Measurements from ENCODE around the gene FCRLA. TPM values are rescaled to one million over a fixed set of nuclear protein-coding genes. Genes with fewer than 3 reads are reported as not detected.
A peak's percentile ranks its signal among the peaks of the same experiment; 100 is the strongest.

The FCRLA gene
- total and polyA plus RNA-seq, 2 donors (not counting 3 experiments of a cell fraction or from before 2014, with no cell fraction given) = not detected

DNA sequence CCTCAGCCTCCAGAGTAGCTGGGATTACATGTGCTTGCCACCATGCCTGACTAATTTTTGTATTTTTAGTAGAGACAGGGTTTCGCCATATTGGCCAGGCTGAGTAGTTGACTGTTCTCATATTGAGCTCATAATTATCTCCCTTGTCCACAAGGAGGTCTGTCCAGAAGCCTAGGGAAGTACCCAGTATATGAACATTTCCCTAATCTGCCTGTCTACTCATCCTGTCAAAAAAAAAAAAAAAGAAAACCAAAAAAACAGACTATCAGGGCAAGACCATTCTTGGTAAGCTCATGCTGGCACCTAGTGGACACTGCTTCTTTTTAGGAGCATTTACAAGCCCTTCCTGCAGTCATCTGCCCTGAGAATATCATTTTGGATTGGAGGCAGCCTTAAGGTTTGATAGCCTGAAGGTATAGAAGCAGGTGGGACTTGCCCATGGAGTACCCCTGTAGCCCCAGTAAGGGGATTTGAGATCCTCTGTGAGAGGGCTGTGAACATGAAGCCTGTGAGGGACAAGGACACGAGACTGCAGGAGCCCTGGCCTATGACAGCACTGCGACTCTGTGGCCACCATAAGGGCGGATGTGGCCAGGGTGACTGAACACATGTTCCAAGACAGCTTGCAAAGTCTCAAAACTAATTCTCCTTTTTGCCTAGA lies 31.7 kb downstream of the FCRLA start:
- dilution Hi-C loops (cut with MboI; ENCODE audit: extremely low pct_ligation_motif_present, low sequenced_read_pairs) (no loop called here), intact Hi-C loops (cut with micrococcal nuclease) (no loop called here)
- BruUV-seq (replicated peaks) = no TSS peak
- no peaks in the 10 kb centered on the region for H3K36me3 ChIP-seq (ENCODE audit: control insufficient read depth in 2 of 2, extremely low read depth in 1 of 2, insufficient read depth in 2 of 2, low read length in 2 of 2)
- peaks cover 3% of the 10 kb centered on the region for H3K4me1 ChIP-seq (ENCODE audit: control insufficient read depth, extremely low read depth, insufficient read depth, low read length)
- H3K9me1 ChIP-seq (replicated peaks; ENCODE audit: control insufficient read depth, extremely low read depth, insufficient read depth, low read length) = no peaks in the 10 kb centered on the region
- H3K4me2 ChIP-seq (ENCODE audit: insufficient read depth, low read length) = no peak overlapping the region
- FAIRE-seq (peak; percentile 77), DNase-seq (ENCODE audit: low read depth, low spot score) (peak; percentile 44)
- no peaks in the 10 kb centered on the region for H3K9me3 ChIP-seq (replicated peaks; ENCODE audit: control insufficient read depth, insufficient read depth, low read length)
- H3K4me3 ChIP-seq (replicated peaks in 1 of 3; ENCODE audit: insufficient read depth in 1 of 3, low read depth in 1 of 3, low read length in 3 of 3) = no peak overlapping the region
- H3K27me3 ChIP-seq (ENCODE audit: control insufficient read depth in 2 of 2, insufficient read depth in 2 of 2, low read length in 2 of 2) = no peaks in the 10 kb centered on the region
- no peak overlapping the region for H3K27ac ChIP-seq (ENCODE audit: insufficient read depth, low read depth, low read length)
- no peaks in the 10 kb centered on the region for H4K20me1 ChIP-seq (replicated peaks; ENCODE audit: control insufficient read depth, extremely low read depth, insufficient read depth, low read length)
- H3K9ac ChIP-seq (replicated peaks; ENCODE audit: extremely low read depth, insufficient read depth, low read length) = no peak overlapping the region
- ChIA-PET POLR2A (interaction anchor here (0.7 kb wide), 1 partner anchor 215 kb away, joined by 6 read pairs; no protein-coding TSS in a partner anchor), CTCF (interaction anchor here (0.6 to 7.5 kb wide), 12 partner anchors 10 to 298 kb away, joined by 3 to 102 read pairs (median 4); partner anchors contain the start of gene DUSP12)
- H2AFZ ChIP-seq (ENCODE audit: low read depth, low read length) = no peak overlapping the region
- TF ChIP-seq, protein P1, sequence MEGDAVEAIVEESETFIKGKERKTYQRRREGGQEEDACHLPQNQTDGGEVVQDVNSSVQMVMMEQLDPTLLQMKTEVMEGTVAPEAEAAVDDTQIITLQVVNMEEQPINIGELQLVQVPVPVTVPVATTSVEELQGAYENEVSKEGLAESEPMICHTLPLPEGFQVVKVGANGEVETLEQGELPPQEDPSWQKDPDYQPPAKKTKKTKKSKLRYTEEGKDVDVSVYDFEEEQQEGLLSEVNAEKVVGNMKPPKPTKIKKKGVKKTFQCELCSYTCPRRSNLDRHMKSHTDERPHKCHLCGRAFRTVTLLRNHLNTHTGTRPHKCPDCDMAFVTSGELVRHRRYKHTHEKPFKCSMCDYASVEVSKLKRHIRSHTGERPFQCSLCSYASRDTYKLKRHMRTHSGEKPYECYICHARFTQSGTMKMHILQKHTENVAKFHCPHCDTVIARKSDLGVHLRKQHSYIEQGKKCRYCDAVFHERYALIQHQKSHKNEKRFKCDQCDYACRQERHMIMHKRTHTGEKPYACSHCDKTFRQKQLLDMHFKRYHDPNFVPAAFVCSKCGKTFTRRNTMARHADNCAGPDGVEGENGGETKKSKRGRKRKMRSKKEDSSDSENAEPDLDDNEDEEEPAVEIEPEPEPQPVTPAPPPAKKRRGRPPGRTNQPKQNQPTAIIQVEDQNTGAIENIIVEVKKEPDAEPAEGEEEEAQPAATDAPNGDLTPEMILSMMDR (IDR thresholded peaks at IDR 0.05; ENCODE audit: extremely low read depth in 1 of 2, insufficient read depth in 1 of 2, low read depth in 1 of 2, low read length in 2 of 2) = peak; percentile 39 to 43
- TF ChIP-seq POLR2AphosphoS5 (IDR thresholded peaks at IDR 0.05; ENCODE audit: insufficient read depth, low read depth, low read length) = no peak
- no peaks in the 10 kb centered on the region for H3K79me2 ChIP-seq (ENCODE audit: control insufficient read depth, insufficient read depth, low read length)

DNA sequence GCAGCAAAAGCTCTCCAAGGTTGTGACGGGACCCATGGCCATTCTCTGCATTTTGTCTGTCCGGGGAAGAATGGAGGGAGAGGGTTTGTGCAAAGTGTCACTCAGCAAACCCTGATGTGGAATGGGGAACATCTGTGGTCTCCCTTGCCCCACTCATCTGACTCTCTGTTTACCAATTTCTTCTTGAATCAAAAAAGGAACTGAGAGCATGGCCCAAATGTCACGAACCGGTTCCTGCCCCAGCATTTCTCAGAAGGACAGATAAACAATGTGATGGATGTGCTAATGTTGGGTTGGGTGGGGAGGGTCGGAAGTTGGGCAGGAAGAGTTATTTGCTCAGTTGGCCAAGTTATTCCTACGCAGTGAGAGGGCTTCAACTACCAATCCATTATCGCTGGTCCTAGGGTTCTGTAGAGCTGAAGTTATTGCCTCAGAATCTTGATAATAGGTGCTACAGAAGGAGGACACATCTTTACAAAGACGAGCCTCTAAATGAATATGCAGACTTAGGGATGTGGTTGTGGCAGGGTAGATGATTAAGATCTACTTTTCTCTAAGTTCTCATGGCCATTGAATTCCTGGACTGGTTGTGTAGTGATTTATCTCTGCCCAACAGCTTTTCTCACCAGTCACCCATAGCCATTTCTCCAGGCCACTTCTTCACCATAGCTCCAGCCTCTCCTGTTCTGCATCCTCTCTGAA lies 33.0 kb downstream of the FCRLA start:
- H4K20me1 ChIP-seq (replicated peaks; ENCODE audit: control insufficient read depth, extremely low read depth, insufficient read depth, low read length) = no peaks in the 10 kb centered on the region
- peaks cover 3% of the 10 kb centered on the region for H3K4me1 ChIP-seq (ENCODE audit: control insufficient read depth, extremely low read depth, insufficient read depth, low read length)
- no peak overlapping the region for H2AFZ ChIP-seq (ENCODE audit: low read depth, low read length)
- FAIRE-seq (no peak), DNase-seq (ENCODE audit: low read depth, low spot score) (no peak)
- dilution Hi-C loops (cut with MboI; ENCODE audit: extremely low pct_ligation_motif_present, low sequenced_read_pairs) (no loop called here), intact Hi-C loops (cut with micrococcal nuclease) (loop anchor here (10.0 kb wide), 1 partner anchor 175 kb away; no protein-coding TSS in a partner anchor)
- no peak overlapping the region for H3K27ac ChIP-seq (ENCODE audit: insufficient read depth, low read depth, low read length)
- no peak overlapping the region for H3K4me3 ChIP-seq (replicated peaks in 1 of 3; ENCODE audit: insufficient read depth in 1 of 3, low read depth in 1 of 3, low read length in 3 of 3)
- no peak overlapping the region for H3K4me2 ChIP-seq (ENCODE audit: insufficient read depth, low read length)
- H3K36me3 ChIP-seq (ENCODE audit: control insufficient read depth in 2 of 2, extremely low read depth in 1 of 2, insufficient read depth in 2 of 2, low read length in 2 of 2) = no peaks in the 10 kb centered on the region
- TF ChIP-seq, protein P1 (IDR thresholded peaks at IDR 0.05; ENCODE audit: extremely low read depth in 1 of 2, insufficient read depth in 1 of 2, low read depth in 1 of 2, low read length in 2 of 2) = no peak
- H3K27me3 ChIP-seq (ENCODE audit: control insufficient read depth in 2 of 2, insufficient read depth in 2 of 2, low read length in 2 of 2) = no peaks in the 10 kb centered on the region
- no TSS peak for BruUV-seq (replicated peaks)
- no peak overlapping the region for H3K9ac ChIP-seq (replicated peaks; ENCODE audit: extremely low read depth, insufficient read depth, low read length)
- H3K79me2 ChIP-seq (ENCODE audit: control insufficient read depth, insufficient read depth, low read length) = no peaks in the 10 kb centered on the region
- ChIA-PET POLR2A (interaction anchor here (0.5 kb wide), 1 partner anchor 209 kb away, joined by 5 read pairs; no protein-coding TSS in a partner anchor), CTCF (interaction anchor here (0.6 to 7.5 kb wide), 11 partner anchors 9 to 297 kb away, joined by 3 to 102 read pairs (median 12); partner anchors contain the start of genes DUSP12 and FCRLA)
- no peaks in the 10 kb centered on the region for H3K9me3 ChIP-seq (replicated peaks; ENCODE audit: control insufficient read depth, insufficient read depth, low read length)
- H3K9me1 ChIP-seq (replicated peaks; ENCODE audit: control insufficient read depth, extremely low read depth, insufficient read depth, low read length) = no peaks in the 10 kb centered on the region

Data from endothelial cell of umbilical vein (primary cell).